Measurements from ENCODE around the gene C12orf57. TPM values are rescaled to one million over a fixed set of nuclear protein-coding genes. Genes with fewer than 3 reads are reported as not detected.

The C12orf57 gene
- total and polyA plus RNA-seq, 2 of the 13 experiments (the other 11 are each of a cell fraction or from before 2014, with no cell fraction given) = 84.0 to 287 TPM

GRCh38 chr12:6948873-6949594, 5.2 kb downstream of the C12orf57 start:
- BruUV-seq (replicated peaks) = no TSS peak
- Histone ChIP-seq H3K9ac (ENCODE audit: insufficient read depth, low read depth, low read length) (no peak overlapping the region), H4K20me1 (ENCODE audit: insufficient read depth, low read length) (no peaks in the 10 kb centered on the region), H2AFZ (ENCODE audit: low read length) (no peak overlapping the region), H3K27ac (ENCODE audit: extremely low read length, insufficient read depth, low read length) (no peak overlapping the region), H3K79me2 (ENCODE audit: insufficient read depth, low read length) (no peaks in the 10 kb centered on the region), H3K9me3 (ENCODE audit: low read length) (no peaks in the 10 kb centered on the region), H3K4me1 (ENCODE audit: insufficient read depth, low read length) (peaks cover 27% of the 10 kb centered on the region), H3K27me3 (ENCODE audit: control insufficient read depth in 1 of 2, insufficient read depth in 2 of 2, low read length in 2 of 2) (no peaks in the 10 kb centered on the region), H3K36me3 (replicated peaks in 1 of 2; ENCODE audit: control insufficient read depth in 1 of 2, insufficient read depth in 2 of 2, low read length in 2 of 2) (no peaks in the 10 kb centered on the region), H3K4me2 (ENCODE audit: low read depth, low read length) (no peak overlapping the region), H3K4me3 (replicated peaks in 1 of 3; ENCODE audit: insufficient read depth in 1 of 3, low read depth in 2 of 3, low read length in 3 of 3) (no peak overlapping the region)
- in situ Hi-C loops (cut with HindIII; ENCODE audit: extremely low pct_ligation_motif_present, low pct_unique_long_range_greater_than_20kb) = loop anchor here (10.0 kb wide), 1 partner anchor 166 kb away; no protein-coding TSS in a partner anchor
- TF ChIP-seq ZNF232 (CRISPR knock-in tag; IDR thresholded peaks at IDR 0.05; ENCODE audit: borderline replicate concordance) (no peak), HIC2 (CRISPR knock-in tag; IDR thresholded peaks at IDR 0.05; ENCODE audit: low read depth) (peak; percentile 58; the same call in 1 of the 2 replicates), HNRNPL (IDR thresholded peaks at IDR 0.05; ENCODE audit: low read depth, low read length) (peak; percentile 62; the same call in 1 of the 2 replicates), PPARG (CRISPR knock-in tag; conservative IDR thresholded peaks at IDR 0.05) (no peak), YEATS4 (CRISPR knock-in tag; IDR thresholded peaks at IDR 0.05; ENCODE audit: borderline replicate concordance) (no peak), GFI1 (CRISPR knock-in tag; IDR thresholded peaks at IDR 0.05; ENCODE audit: borderline replicate concordance) (no peak), IKZF5 (CRISPR knock-in tag; IDR thresholded peaks at IDR 0.05) (no peak)
- DNase-seq (ENCODE audit: low spot score) (no peak), ATAC-seq (no peak), FAIRE-seq (no peak)
- CTCF ChIA-PET (ENCODE audit: low intra/inter-chr PET ratio, low total read pairs) = no interaction called here
- 83% methylated on average over 15 of the region's 15 CpGs for WGBS (ENCODE audit: low lambda C conversion rate)
- POLR2A ChIA-PET = no interaction called here
- intact Hi-C loops (cut with micrococcal nuclease; ENCODE audit: unreplicated experiment) = no loop called here
